Measurements from ENCODE around the gene VSX1. TPM values are rescaled to one million over a fixed set of nuclear protein-coding genes. Genes with fewer than 3 reads are reported as not detected.

Gene VSX1
- total and polyA plus RNA-seq, 9 of the 15 experiments (the other 6 are each of a cell fraction or from before 2014, with no cell fraction given), result not detected

DNA sequence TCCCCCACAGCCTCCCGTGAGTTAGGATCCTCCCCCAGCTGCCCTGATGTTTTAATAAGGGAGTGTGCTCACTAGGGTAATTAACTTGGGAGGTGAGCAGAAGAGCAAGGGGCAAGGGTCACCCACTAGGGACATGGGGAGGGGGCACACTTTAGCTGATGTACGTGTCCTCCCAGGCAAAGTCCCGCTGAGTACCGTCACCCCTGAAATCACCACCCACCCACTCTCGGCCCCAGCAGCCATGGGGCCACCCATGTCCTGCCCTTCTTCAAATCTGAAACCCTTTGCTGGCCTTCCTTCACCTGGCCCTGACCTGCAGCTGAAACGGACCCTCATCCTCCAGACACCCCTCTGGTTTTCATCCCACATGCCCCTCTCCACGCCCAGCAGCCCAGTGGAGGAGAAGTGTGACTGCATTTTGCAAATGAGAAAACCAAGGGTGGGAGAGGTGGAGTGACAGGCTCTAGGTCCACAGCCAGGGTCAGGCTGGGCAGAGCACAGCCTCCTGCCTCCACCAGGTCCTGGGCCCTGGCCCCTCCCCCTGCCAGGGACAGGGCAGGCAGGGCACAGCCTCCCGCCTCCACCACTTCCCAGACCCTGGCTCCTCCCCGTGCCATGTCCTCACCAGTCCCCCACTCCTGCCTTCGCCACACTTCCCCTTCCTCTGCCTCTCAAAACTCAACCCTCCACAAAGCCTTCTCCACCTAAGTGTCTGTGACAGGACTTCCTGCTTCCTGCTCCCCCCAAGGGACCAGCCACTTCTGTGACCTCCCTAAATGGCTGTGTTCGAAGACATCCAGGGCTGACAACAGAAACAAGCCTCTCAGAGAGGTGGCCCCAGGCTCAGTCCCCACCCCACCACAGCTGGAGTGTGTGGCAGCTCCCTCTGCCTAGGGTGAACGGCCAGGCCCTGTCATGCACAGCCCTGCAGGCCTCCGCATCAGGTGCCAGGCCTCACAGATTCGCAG, 39.1 kb downstream of the VSX1 start (continued):
- no peak for TF ChIP-seq MTA3 (IDR thresholded peaks at IDR 0.05; ENCODE audit: borderline replicate concordance)

DNA sequence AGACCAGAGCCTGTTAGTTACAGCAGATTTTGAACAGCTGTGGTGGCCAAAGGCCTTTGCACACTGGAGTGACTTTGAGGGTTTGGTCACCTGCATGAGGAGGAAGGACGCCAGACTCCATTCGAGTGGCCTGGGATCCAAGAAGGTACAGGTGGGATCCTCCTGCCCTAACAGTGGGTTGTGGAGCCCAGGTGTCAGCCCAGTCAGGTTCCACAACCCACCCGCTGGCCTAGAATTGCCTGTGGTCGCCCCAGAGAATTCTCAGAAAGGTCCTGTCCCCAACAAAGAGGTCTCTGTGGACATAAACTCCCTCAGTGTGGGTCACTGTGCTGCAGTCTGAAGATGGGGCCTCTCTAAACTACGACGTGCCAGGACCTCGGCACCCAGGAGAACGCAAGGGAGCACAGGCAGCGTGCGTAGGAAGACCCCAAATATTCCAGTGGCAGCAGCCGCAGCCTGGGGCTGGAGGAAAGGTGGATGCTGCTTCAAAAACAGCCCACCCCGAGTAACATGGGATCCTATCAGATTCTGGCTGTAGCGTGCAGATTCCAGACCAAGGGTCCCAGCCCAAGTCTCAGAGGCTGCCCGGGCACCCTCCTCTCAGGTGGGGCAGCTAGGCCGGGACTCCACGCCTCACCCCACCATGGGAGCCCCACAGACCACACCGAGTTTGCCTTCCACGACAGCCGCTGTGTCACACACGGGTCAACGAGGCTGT, 40.0 kb downstream of the VSX1 start:
- ATAC-seq, result no peak
- no TSS peak for BruUV-seq (replicated peaks)
- no peak overlapping the region for H2AFZ ChIP-seq (ENCODE audit: low read depth, low read length)
- no peak overlapping the region for H3K4me3 ChIP-seq
- FAIRE-seq, result no peak
- no peaks in the 10 kb centered on the region for H3K9me3 ChIP-seq (replicated peaks; ENCODE audit: control insufficient read depth, insufficient read depth, low read depth, low read length)
- H3K9ac ChIP-seq (ENCODE audit: insufficient read depth in 1 of 2, low read depth in 2 of 2, low read length in 2 of 2), result no peak overlapping the region
- no peak overlapping the region for H3K4me2 ChIP-seq (ENCODE audit: insufficient read depth, low read length)
- TF ChIP-seq SNIP1 (IDR thresholded peaks at IDR 0.05; ENCODE audit: low read depth), result no peak
- TF ChIP-seq, protein P1, sequence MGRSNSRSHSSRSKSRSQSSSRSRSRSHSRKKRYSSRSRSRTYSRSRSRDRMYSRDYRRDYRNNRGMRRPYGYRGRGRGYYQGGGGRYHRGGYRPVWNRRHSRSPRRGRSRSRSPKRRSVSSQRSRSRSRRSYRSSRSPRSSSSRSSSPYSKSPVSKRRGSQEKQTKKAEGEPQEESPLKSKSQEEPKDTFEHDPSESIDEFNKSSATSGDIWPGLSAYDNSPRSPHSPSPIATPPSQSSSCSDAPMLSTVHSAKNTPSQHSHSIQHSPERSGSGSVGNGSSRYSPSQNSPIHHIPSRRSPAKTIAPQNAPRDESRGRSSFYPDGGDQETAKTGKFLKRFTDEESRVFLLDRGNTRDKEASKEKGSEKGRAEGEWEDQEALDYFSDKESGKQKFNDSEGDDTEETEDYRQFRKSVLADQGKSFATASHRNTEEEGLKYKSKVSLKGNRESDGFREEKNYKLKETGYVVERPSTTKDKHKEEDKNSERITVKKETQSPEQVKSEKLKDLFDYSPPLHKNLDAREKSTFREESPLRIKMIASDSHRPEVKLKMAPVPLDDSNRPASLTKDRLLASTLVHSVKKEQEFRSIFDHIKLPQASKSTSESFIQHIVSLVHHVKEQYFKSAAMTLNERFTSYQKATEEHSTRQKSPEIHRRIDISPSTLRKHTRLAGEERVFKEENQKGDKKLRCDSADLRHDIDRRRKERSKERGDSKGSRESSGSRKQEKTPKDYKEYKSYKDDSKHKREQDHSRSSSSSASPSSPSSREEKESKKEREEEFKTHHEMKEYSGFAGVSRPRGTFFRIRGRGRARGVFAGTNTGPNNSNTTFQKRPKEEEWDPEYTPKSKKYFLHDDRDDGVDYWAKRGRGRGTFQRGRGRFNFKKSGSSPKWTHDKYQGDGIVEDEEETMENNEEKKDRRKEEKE (IDR thresholded peaks at IDR 0.05; ENCODE audit: borderline replicate concordance in 1 of 2, control insufficient read depth in 1 of 2, low read depth in 2 of 2, low read length in 1 of 2), result no peak
- TF ChIP-seq ZNF766 (CRISPR knock-in tag; conservative IDR thresholded peaks at IDR 0.05), result no peak
- WGBS (ENCODE audit: insufficient coverage, low coverage, missing lambda C conversion rate), result 0% methylated on average over 19 of the region's 21 CpGs
- no peaks in the 10 kb centered on the region for H4K20me1 ChIP-seq (replicated peaks; ENCODE audit: control insufficient read depth, insufficient read depth, low read length)
- H3K27ac ChIP-seq (ENCODE audit: extremely low read depth, low read depth, low read length), result no peak overlapping the region
- intact Hi-C loops (cut with micrococcal nuclease) (no loop called here), in situ Hi-C loops (cut with MboI) (no loop called here)
- ChIA-PET CTCF (ENCODE audit: low intra/inter-chr PET ratio) (no interaction called here), POLR2A (no interaction called here)
- no peaks in the 10 kb centered on the region for H3K4me1 ChIP-seq (replicated peaks in 1 of 2; ENCODE audit: control insufficient read depth in 2 of 2, insufficient read depth in 2 of 2, low read length in 2 of 2)
- H3K9me1 ChIP-seq (ENCODE audit: control insufficient read depth, insufficient read depth, low read length), result no peaks in the 10 kb centered on the region
- no peaks in the 10 kb centered on the region for H3K79me2 ChIP-seq (ENCODE audit: control insufficient read depth, insufficient read depth, low read length)
- H3K27me3 ChIP-seq (ENCODE audit: control insufficient read depth in 2 of 2, insufficient read depth in 2 of 2, low read length in 2 of 2), result peaks cover 3 to 37% of the 10 kb centered on the region in 2 experiments; a peak in 3 of 5 replicates
- no peaks in the 10 kb centered on the region for H3K36me3 ChIP-seq (ENCODE audit: control insufficient read depth, insufficient read depth, low read length)
- no peak for DNase-seq (ENCODE audit: extremely low read depth in 1 of 4, low spot score in 3 of 4)

Data from K562 (cell line).